Tibial artery (tissue), 4 donors: ENCODE results near the gene RND3.

ENCODE experiments used
- DNase-seq, 2 donors: peaks; one replicate each; pipeline ENCODE4 v3.0.0-alpha.2; 2019
- H3K27ac ChIP-seq, 2 donors: fragments of 200-600 bp; sonication (generic) in 1 of 2; 1 replicate in 1 of 2; 2 replicates in 1 of 2; pipeline ENCODE4 v1.5.1; 2018 to 2019; ENCODE audit warnings: mild to moderate bottlenecking in 1 of 2
- H3K27me3 ChIP-seq, 2 donors: fragments of 200-600 bp; sonication (generic) in 1 of 2; one replicate each; pipeline versions ENCODE4 v1.5.1 to v1.6.0; 2016 to 2019
- H3K36me3 ChIP-seq, 3 donors: fragments of 200-600 bp; sonication (generic) in 2 of 3; one replicate each; pipeline ENCODE4 v1.5.1; 2016 to 2019; ENCODE audit warnings: mild to moderate bottlenecking in 2 of 3
- H3K4me1 ChIP-seq, 4 donors: fragments of 200-600 bp; sonication (generic) in 2 of 4; 1 replicate in 3 of 4; 2 replicates in 1 of 4; pipeline ENCODE4 v1.5.1; 2016 to 2019
- H3K4me3 ChIP-seq, 2 donors: fragments of 200-600 bp; sonication (generic) in 1 of 2; 1 replicate in 1 of 2; 2 replicates in 1 of 2; pipeline ENCODE4 v1.5.1; 2018 to 2019; ENCODE audit warnings: mild to moderate bottlenecking in 2 of 2
- H3K9me3 ChIP-seq, 3 donors: fragments of 200-600 bp; sonication (generic) in 1 of 3; one replicate each; pipeline ENCODE4 v1.5.1; 2016 to 2019
- CTCF ChIP-seq, 2 experiments: fragments of 200-600 bp in 1 of 2; fragments of 450-650 bp in 1 of 2; IDR thresholded peaks; one replicate each; pipeline ENCODE4 v1.5.1; 2017 to 2019; ENCODE audit warnings: antibody characterized with exemption in 2 of 2, mild to moderate bottlenecking in 1 of 2, moderate library complexity in 1 of 2
- intact Hi-C: fragments of 100-400 bp; cut with DNase I; formaldehyde crosslinking; loops from one replicate; pipeline ENCODE4 v1.15.0; 2023; ENCODE audit warnings: low total_unique reads

RND3 gene

GRCh38 chr2:150487537-150488429 lies at the start of gene RND3:
Gene RND3 (minus strand): TSS chr2:150487667. CDS start chr2:150487417, 250 bp downstream.
- DNase-seq, result peak; percentile 99
- Histone ChIP-seq H3K9me3 (no peaks in the 10 kb centered on the region), H3K27me3 (no peaks in the 10 kb centered on the region), H3K4me3 (peak within 1 kb of the TSS; percentile 70 to 82), H3K4me1 (peaks cover 0 to 26% (median 18%) of the 10 kb centered on the region in 4 donors), H3K36me3 (no peaks in the 10 kb centered on the region), H3K27ac (peak within 1 kb of the TSS; percentile 99 to 100)
- TF ChIP-seq CTCF (IDR thresholded peaks at IDR 0.05), result peak; percentile 85 to 94
- intact Hi-C loops, result loop anchor here (2.0 to 10.0 kb wide), 4 partner anchors 127 to 900 kb away; partner anchors contain the start of gene MMADHC

GRCh38 chr2:150535176-150535575 lies 47.7 kb upstream of the RND3 start:
- TF ChIP-seq CTCF (IDR thresholded peaks at IDR 0.05), result no peak
- H3K4me1 ChIP-seq, result peaks cover 0 to 11% (median 4%) of the 10 kb centered on the region in 4 donors
- no peaks in the 10 kb centered on the region for H3K27me3 ChIP-seq
- DNase-seq, result no peak
- no peak overlapping the region for H3K27ac ChIP-seq
- no peak overlapping the region for H3K4me3 ChIP-seq
- no peaks in the 10 kb centered on the region for H3K9me3 ChIP-seq
- intact Hi-C loops, result no loop called here
- H3K36me3 ChIP-seq, result no peaks in the 10 kb centered on the region

DNA sequence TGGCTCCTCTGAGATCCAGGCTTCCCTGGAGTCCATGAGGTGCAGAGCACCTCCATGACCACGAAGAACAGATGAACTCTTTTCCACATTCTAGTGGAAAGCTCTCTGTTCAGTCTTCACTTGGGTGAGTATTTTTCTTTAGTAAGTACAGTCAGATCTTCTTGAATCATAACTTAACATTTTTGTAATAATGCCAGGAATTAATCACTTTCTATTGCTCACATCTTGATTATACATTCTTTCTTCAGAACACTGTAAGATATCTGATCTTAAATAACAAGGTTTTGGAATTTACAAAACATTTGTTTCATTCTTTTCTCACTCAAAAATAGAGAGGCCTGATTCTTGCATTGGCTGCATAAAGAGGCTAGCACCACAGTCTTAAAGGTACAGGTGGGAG lies 45.4 kb upstream of the RND3 start:
- no peaks in the 10 kb centered on the region for H3K36me3 ChIP-seq
- H3K9me3 ChIP-seq, result no peaks in the 10 kb centered on the region
- no peak overlapping the region for H3K27ac ChIP-seq
- intact Hi-C loops, result no loop called here
- no peak for DNase-seq
- H3K4me1 ChIP-seq, result no peaks in the 10 kb centered on the region
- H3K4me3 ChIP-seq, result no peak overlapping the region
- no peak for TF ChIP-seq CTCF (IDR thresholded peaks at IDR 0.05)
- H3K27me3 ChIP-seq, result no peaks in the 10 kb centered on the region

GRCh38 chr2:150532020-150532419 lies 44.6 kb upstream of the RND3 start:
- TF ChIP-seq CTCF (IDR thresholded peaks at IDR 0.05), result no peak
- intact Hi-C loops, result no loop called here
- DNase-seq, result no peak

DNA sequence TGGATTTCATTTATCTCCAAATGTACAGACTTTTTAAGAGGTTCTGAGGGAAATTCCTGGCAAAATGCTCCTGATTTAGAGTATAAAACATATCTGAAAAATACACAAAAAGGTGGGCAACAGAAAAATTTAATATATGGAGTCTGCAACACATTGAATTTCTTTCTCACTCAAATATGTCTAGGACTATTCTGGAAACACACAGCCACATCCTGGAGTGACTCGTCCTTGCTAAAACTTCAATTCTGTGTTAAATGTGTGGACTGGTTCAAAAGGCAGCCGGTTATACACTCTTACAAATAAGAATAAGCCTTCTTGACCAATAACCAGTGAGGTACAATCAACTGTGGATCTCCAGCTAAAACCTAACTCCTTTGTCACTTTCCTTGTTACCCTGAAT lies 44.1 kb upstream of the RND3 start:
- Histone ChIP-seq H3K9me3 (no peaks in the 10 kb centered on the region), H3K27me3 (no peaks in the 10 kb centered on the region)

More at GRCh38 chr2:150532020-150532419, 44.6 kb upstream of the RND3 start:
- Histone ChIP-seq H3K4me1 (peaks cover 0 to under 1% (median 0%) of the 10 kb centered on the region in 4 donors), H3K36me3 (no peaks in the 10 kb centered on the region), H3K27ac (no peak overlapping the region), H3K4me3 (no peak overlapping the region), H3K9me3 (no peaks in the 10 kb centered on the region), H3K27me3 (no peaks in the 10 kb centered on the region)

More for the DNA sequence above, 44.1 kb upstream of the RND3 start:
- no peak for TF ChIP-seq CTCF (IDR thresholded peaks at IDR 0.05)
- no peak for DNase-seq
- no peak overlapping the region for H3K27ac ChIP-seq
- H3K4me1 ChIP-seq, result peaks cover 0 to 5% (median 0%) of the 10 kb centered on the region in 4 donors
- no peaks in the 10 kb centered on the region for H3K36me3 ChIP-seq
- intact Hi-C loops, result no loop called here
- H3K4me3 ChIP-seq, result no peak overlapping the region
